Measurements from ENCODE around the gene FMC1. TPM values are rescaled to one million over a fixed set of nuclear protein-coding genes. Genes with fewer than 3 reads are reported as not detected.
"Not testable (repeated sequence)": the region's sequence is repeated elsewhere in the genome, so short reads cannot be mapped to it uniquely, and the experiment has no call there.

Gene FMC1
- polyA plus RNA-seq, 1 donor: 21.0 TPM

GRCh38 chr7:139340808-139341057, 404 bp upstream of the FMC1 start:
- no peak for DNase-seq

GRCh38 chr7:139341776-139342226, 664 bp downstream of the FMC1 start:
- DNase-seq: no peak

GRCh38 chr7:139345042-139345441, 3.9 kb downstream of the FMC1 start:
- DNase-seq: no peak

- DNase-seq: no peak
Measured at GRCh38 chr7:139351027-139351426, 9.9 kb downstream of the FMC1 start.

- DNase-seq: no peak
Measured at GRCh38 chr7:139354729-139355128, 13.6 kb downstream of the FMC1 start.

GRCh38 chr7:139355320-139355719, 14.2 kb downstream of the FMC1 start:
- no peak for DNase-seq

- not testable (repeated sequence) for DNase-seq
Measured at GRCh38 chr7:139357729-139358506, 16.8 kb downstream of the FMC1 start.

GRCh38 chr7:139358541-139359365, 17.6 kb downstream of the FMC1 start:
- no peak for DNase-seq

GRCh38 chr7:139359366-139360209, 18.5 kb downstream of the FMC1 start, which contains the start of gene LUC7L2:
Gene LUC7L2 (plus strand): TSS chr7:139359894. CDS start chr7:139360262, 368 bp downstream.
- DNase-seq: peak; percentile 100

- peak; percentile 95 for DNase-seq
Measured at GRCh38 chr7:139360210-139360947, 19.2 kb downstream of the FMC1 start.

GRCh38 chr7:139360948-139361307, 19.8 kb downstream of the FMC1 start:
- no peak for DNase-seq

- DNase-seq: no peak
Measured at GRCh38 chr7:139361523-139361922, 20.4 kb downstream of the FMC1 start.

- no peak for DNase-seq
Measured at GRCh38 chr7:139362302-139362701, 21.2 kb downstream of the FMC1 start.

GRCh38 chr7:139362981-139363380, 21.8 kb downstream of the FMC1 start:
- no peak for DNase-seq

GRCh38 chr7:139365336-139365735, 24.2 kb downstream of the FMC1 start:
- DNase-seq: no peak

- no peak for DNase-seq
Measured at GRCh38 chr7:139366400-139366799, 25.3 kb downstream of the FMC1 start.

- DNase-seq: no peak
Measured at GRCh38 chr7:139367438-139368155, 26.5 kb downstream of the FMC1 start.

GRCh38 chr7:139370301-139370942, 29.3 kb downstream of the FMC1 start:
- DNase-seq: no peak

GRCh38 chr7:139370943-139371313, 29.8 kb downstream of the FMC1 start:
- no peak for DNase-seq

GRCh38 chr7:139374246-139374645, 33.1 kb downstream of the FMC1 start:
- DNase-seq: no peak

- DNase-seq: no peak
Measured at GRCh38 chr7:139382439-139382838, 41.3 kb downstream of the FMC1 start.

Measured in hindlimb muscle (tissue), 1 donor.